Stimulated activated naive B cell treated with anti-CD40 and anti-IgM and Interleukin-4, amounts not matched to agents 10 μg/mL and 1 μg/mL and 100 μg/mL, for 72 hours (primary cell): ENCODE data around the gene HPSE.

ENCODE experiments used
- ATAC-seq, 2 donors: fragments of 150-1000 bp; cut with Tn5 transposase; replicated peaks; 2 replicates each; pipeline ENCODE4 v1.10.0; 2021; ENCODE audit warnings: moderate library complexity in 1 of 2
- DNase-seq: peaks from one replicate; pipeline ENCODE4 v3.0.0; 2021
- H3K27ac Mint-ChIP-seq: one replicate; pipeline ENCODE4 v1.8.0; 2022; ENCODE audit warnings: mild to moderate bottlenecking, mixed read lengths
- H3K27me3 Mint-ChIP-seq, 2 donors: one replicate each; pipeline ENCODE4 v1.8.0; 2022; ENCODE audit warnings: mixed read lengths in 2 of 2
- H3K36me3 Mint-ChIP-seq, 2 donors: one replicate each; pipeline ENCODE4 v1.8.0; 2022; ENCODE audit warnings: mixed read lengths in 2 of 2, mild to moderate bottlenecking in 1 of 2
- H3K4me1 Mint-ChIP-seq, 2 donors: one replicate each; pipeline ENCODE4 v1.8.0; 2022; ENCODE audit warnings: mixed read lengths in 2 of 2, mild to moderate bottlenecking in 1 of 2
- H3K4me3 Mint-ChIP-seq, 2 donors: one replicate each; pipeline ENCODE4 v1.8.0; 2022; ENCODE audit warnings: mild to moderate bottlenecking in 2 of 2, mixed read lengths in 2 of 2, moderate library complexity in 1 of 2
- H3K9me3 Mint-ChIP-seq, 2 donors: one replicate each; pipeline ENCODE4 v1.8.0; 2022; ENCODE audit warnings: mixed read lengths in 2 of 2, mild to moderate bottlenecking in 1 of 2

Gene HPSE

DNA sequence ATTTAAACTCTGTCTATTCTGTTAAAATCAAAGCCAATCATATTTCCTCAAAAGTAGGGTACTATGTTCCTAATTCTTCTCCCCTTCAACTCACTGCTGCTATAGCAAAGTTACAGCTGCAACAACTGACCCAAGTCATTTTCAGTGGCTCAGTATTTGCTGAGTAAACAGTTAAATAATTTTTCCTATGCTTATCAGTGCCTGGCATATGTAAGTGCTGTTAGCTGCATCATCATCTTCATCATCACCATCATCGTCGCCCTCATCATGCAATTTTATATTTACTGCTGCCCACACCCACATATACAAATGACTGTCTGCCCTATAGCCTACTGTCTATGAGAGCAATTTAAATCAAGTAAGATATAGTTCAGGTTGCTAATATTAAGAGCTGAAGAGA lies 72.0 kb downstream of the HPSE start:
- Mint-ChIP-seq H3K9me3 (no peaks in the 10 kb centered on the region), H3K4me1 (peaks cover 20 to 24% of the 10 kb centered on the region in 2 donors), H3K36me3 (peaks cover 20 to 34% of the 10 kb centered on the region in 2 donors), H3K4me3 (no peak overlapping the region), H3K27ac (no peak overlapping the region), H3K27me3 (no peaks in the 10 kb centered on the region)
- ATAC-seq = no peak
- DNase-seq = no peak

DNA sequence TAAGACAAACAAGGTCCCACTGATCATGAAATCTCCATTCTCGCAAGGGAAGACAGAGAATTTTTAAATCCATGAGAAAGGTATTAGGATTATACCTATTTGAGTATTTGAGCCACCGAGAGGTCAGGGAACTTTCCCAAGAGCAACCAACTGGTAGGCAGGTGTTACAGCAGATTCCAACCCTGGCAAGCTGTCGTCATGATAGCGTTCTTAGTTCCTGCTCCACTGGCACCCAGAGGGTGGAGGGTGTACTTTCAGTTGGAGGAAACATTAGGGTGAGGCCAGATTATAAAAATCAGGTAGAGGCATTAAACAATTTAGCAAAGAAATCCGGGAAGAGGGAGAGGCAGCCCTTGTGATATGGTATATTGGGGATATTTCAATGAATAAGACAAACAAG lies 73.3 kb downstream of the HPSE start:
- no peak for DNase-seq
- H3K4me1 Mint-ChIP-seq = peaks cover 22 to 34% of the 10 kb centered on the region in 2 donors
- H3K27me3 Mint-ChIP-seq = no peaks in the 10 kb centered on the region
- peaks cover 19 to 38% of the 10 kb centered on the region in 2 donors for H3K36me3 Mint-ChIP-seq
- no peak overlapping the region for H3K27ac Mint-ChIP-seq
- no peaks in the 10 kb centered on the region for H3K9me3 Mint-ChIP-seq
- H3K4me3 Mint-ChIP-seq = no peak overlapping the region
- ATAC-seq = no peak

- H3K36me3 Mint-ChIP-seq = peaks cover 10 to 33% of the 10 kb centered on the region in 2 donors
- no peak overlapping the region for H3K27ac Mint-ChIP-seq
- no peaks in the 10 kb centered on the region for H3K9me3 Mint-ChIP-seq
- H3K4me3 Mint-ChIP-seq = no peak overlapping the region
- ATAC-seq = no peak
- no peak for DNase-seq
- no peaks in the 10 kb centered on the region for H3K27me3 Mint-ChIP-seq
- peaks cover 22 to 37% of the 10 kb centered on the region in 2 donors for H3K4me1 Mint-ChIP-seq
Observed at GRCh38 chr4:83259586-83259985, 75.1 kb downstream of the HPSE start.

GRCh38 chr4:83258461-83258860 lies 76.2 kb downstream of the HPSE start:
- peaks cover 10 to 37% of the 10 kb centered on the region in 2 donors for H3K36me3 Mint-ChIP-seq
- no peaks in the 10 kb centered on the region for H3K9me3 Mint-ChIP-seq
- no peaks in the 10 kb centered on the region for H3K27me3 Mint-ChIP-seq
- no peak for DNase-seq
- no peak overlapping the region for H3K27ac Mint-ChIP-seq
- H3K4me1 Mint-ChIP-seq = peaks cover 23 to 38% of the 10 kb centered on the region in 2 donors
- H3K4me3 Mint-ChIP-seq = no peak overlapping the region
- ATAC-seq = no peak

- peaks cover 5 to 32% of the 10 kb centered on the region in 2 donors for H3K36me3 Mint-ChIP-seq
- ATAC-seq (no peak), DNase-seq (no peak)
- H3K27me3 Mint-ChIP-seq = no peaks in the 10 kb centered on the region
- H3K4me3 Mint-ChIP-seq = no peak overlapping the region
- H3K9me3 Mint-ChIP-seq = no peaks in the 10 kb centered on the region
- peaks cover 23 to 44% of the 10 kb centered on the region in 2 donors for H3K4me1 Mint-ChIP-seq
- H3K27ac Mint-ChIP-seq = peak overlapping the region; percentile 76
Observed at GRCh38 chr4:83257811-83258210, 76.8 kb downstream of the HPSE start.

- ATAC-seq (no peak), DNase-seq (no peak)
- H3K4me3 Mint-ChIP-seq = no peak overlapping the region
- no peaks in the 10 kb centered on the region for H3K9me3 Mint-ChIP-seq
- H3K4me1 Mint-ChIP-seq = peaks cover 29 to 56% of the 10 kb centered on the region in 2 donors
- H3K36me3 Mint-ChIP-seq = peaks cover 3 to 24% of the 10 kb centered on the region in 2 donors
- no peak overlapping the region for H3K27ac Mint-ChIP-seq
- H3K27me3 Mint-ChIP-seq = no peaks in the 10 kb centered on the region
Observed at GRCh38 chr4:83255584-83255983, 79.1 kb downstream of the HPSE start.

GRCh38 chr4:83252782-83253405 lies 81.8 kb downstream of the HPSE start:
- no peaks in the 10 kb centered on the region for H3K9me3 Mint-ChIP-seq
- H3K4me1 Mint-ChIP-seq = peaks cover 13 to 34% of the 10 kb centered on the region in 2 donors
- H3K36me3 Mint-ChIP-seq = peaks cover 0 to 10% of the 10 kb centered on the region in 2 donors
- peak overlapping the region; percentile 31 for H3K27ac Mint-ChIP-seq
- DNase-seq (peak; percentile 55), ATAC-seq (peak; percentile 78 to 80)
- H3K4me3 Mint-ChIP-seq = no peak overlapping the region
- no peaks in the 10 kb centered on the region for H3K27me3 Mint-ChIP-seq

GRCh38 chr4:83251447-83251830 lies 83.2 kb downstream of the HPSE start:
- Mint-ChIP-seq H3K9me3 (no peaks in the 10 kb centered on the region), H3K27me3 (no peaks in the 10 kb centered on the region), H3K4me3 (no peak overlapping the region), H3K4me1 (peaks cover 13 to 29% of the 10 kb centered on the region in 2 donors), H3K36me3 (peaks cover 0 to 4% of the 10 kb centered on the region in 2 donors), H3K27ac (no peak overlapping the region)
- no peak for DNase-seq
- no peak for ATAC-seq

- Mint-ChIP-seq H3K4me1 (peaks cover 14 to 27% of the 10 kb centered on the region in 2 donors), H3K4me3 (no peak overlapping the region), H3K36me3 (peaks cover 2 to 4% of the 10 kb centered on the region in 2 donors), H3K9me3 (no peaks in the 10 kb centered on the region), H3K27me3 (no peaks in the 10 kb centered on the region), H3K27ac (no peak overlapping the region)
- no peak for ATAC-seq
- no peak for DNase-seq
Observed at GRCh38 chr4:83250687-83251446, 83.8 kb downstream of the HPSE start.

GRCh38 chr4:83248486-83248885 lies 86.2 kb downstream of the HPSE start:
- ATAC-seq = no peak
- Mint-ChIP-seq H3K4me1 (peaks cover 25 to 50% of the 10 kb centered on the region in 2 donors), H3K27ac (no peak overlapping the region)

DNA sequence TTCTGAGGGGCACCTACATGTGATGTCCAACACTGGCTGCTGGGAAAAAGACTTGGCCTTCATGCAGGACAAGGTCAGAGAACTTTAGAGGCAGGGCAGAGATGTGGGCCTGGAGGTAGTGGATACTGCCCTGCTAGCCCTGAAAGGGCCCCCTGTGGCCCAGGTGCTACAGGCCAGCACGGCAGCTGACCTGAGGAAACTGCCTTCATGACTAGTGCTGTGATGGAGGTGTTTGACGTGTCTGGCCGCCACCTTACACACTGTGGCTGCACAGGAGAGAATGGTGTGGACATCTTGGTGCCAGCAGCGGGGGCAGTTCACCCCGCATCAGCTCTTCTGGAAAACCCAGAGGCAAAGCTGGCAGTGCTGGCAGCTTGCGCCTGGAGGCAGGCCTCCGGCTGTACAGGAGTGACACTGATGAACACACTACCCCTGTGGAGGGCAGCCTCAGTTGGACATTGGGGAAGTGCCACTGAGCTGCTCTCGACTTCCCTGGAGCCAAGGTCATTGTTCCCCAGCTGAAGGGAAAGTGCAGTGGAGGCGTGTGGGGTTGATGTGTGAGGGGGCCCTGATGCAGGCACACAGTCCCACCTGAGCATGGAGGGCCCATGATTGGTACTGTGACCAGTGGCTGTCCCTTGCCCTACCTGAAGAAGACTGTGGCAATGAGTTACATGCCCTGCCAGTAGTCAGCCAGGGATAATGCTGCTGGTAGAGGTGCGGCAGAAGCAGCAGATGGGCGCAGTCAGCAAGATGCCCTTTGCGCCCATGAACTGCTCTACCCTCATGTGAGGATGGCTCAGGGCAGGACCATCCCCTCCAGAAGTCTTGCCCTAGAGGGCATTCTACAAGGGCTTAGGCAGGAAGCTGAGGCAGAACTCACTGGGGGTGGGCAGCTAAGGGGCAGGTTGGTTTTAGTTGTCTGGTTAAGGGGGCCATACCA lies 87.0 kb downstream of the HPSE start:
- H3K4me1 Mint-ChIP-seq = peaks cover 26 to 51% of the 10 kb centered on the region in 2 donors
- peaks cover 0 to 5% of the 10 kb centered on the region in 2 donors for H3K9me3 Mint-ChIP-seq
- no peaks in the 10 kb centered on the region for H3K27me3 Mint-ChIP-seq
- ATAC-seq (no peak), DNase-seq (no peak)
- peak overlapping the region; percentile 83 for H3K27ac Mint-ChIP-seq
- H3K4me3 Mint-ChIP-seq = no peak overlapping the region
- peaks cover 5 to 11% of the 10 kb centered on the region in 2 donors for H3K36me3 Mint-ChIP-seq

More at GRCh38 chr4:83248486-83248885, 86.2 kb downstream of the HPSE start:
- H3K9me3 Mint-ChIP-seq = peaks cover 0 to 5% of the 10 kb centered on the region in 2 donors
- no peak overlapping the region for H3K4me3 Mint-ChIP-seq
- peaks cover 5 to 8% of the 10 kb centered on the region in 2 donors for H3K36me3 Mint-ChIP-seq
- no peak for DNase-seq
- no peaks in the 10 kb centered on the region for H3K27me3 Mint-ChIP-seq
